Sigmoid colon (tissue), 7 donors: Measurements from ENCODE around the gene PLEKHG4B. TPM values are rescaled to one million over a fixed set of nuclear protein-coding genes. Genes with fewer than 3 reads are reported as not detected.
"Not testable (repeated sequence)": the region's sequence is repeated elsewhere in the genome, so short reads cannot be mapped to it uniquely, and the experiment has no call there.

Experiments used
- DNase-seq: peaks from one replicate; pipeline ENCODE4 v3.0.0-alpha.2; 2019
- H3K27ac ChIP-seq, 4 donors: fragments of 200-600 bp; sonication (generic); one replicate each; pipeline ENCODE4 v1.5.1; 2016 to 2019; ENCODE audit warnings: mild to moderate bottlenecking in 1 of 4
- H3K27me3 ChIP-seq, 3 donors: fragments of 200-600 bp; sonication (generic); one replicate each; pipeline ENCODE4 v1.5.1; 2019; ENCODE audit warnings: mild to moderate bottlenecking in 1 of 3
- H3K36me3 ChIP-seq, 4 donors: fragments of 200-600 bp; sonication (generic); one replicate each; pipeline ENCODE4 v1.5.1; 2016 to 2019
- H3K4me1 ChIP-seq, 4 donors: fragments of 200-600 bp; sonication (generic); one replicate each; pipeline ENCODE4 v1.5.1; 2017 to 2019
- H3K4me3 ChIP-seq, 4 donors: fragments of 200-600 bp; sonication (generic); one replicate each; pipeline ENCODE4 v1.5.1; 2017 to 2019; ENCODE audit warnings: mild to moderate bottlenecking in 2 of 4, moderate library complexity in 1 of 4
- H3K9me3 ChIP-seq, 4 donors: fragments of 200-600 bp in 3 of 4; sonication (generic) in 3 of 4; one replicate each; pipeline versions ENCODE4 v1.5.1 to v1.6.1; 2013 to 2019
- EP300 ChIP-seq, 4 donors: sonication (generic); formaldehyde crosslinking; IDR thresholded peaks; one replicate each; pipeline ENCODE4 v1.6.1; 2017; ENCODE audit warnings: antibody characterized with exemption in 4 of 4
- POLR2A ChIP-seq, 2 donors: fragments of 450-650 bp; IDR thresholded peaks; one replicate each; pipeline ENCODE4 v1.6.1; 2016; ENCODE audit warnings: antibody characterized with exemption in 2 of 2, mild to moderate bottlenecking in 2 of 2, moderate library complexity in 2 of 2
- POLR2AphosphoS5 ChIP-seq, 4 donors: sonication (generic); formaldehyde crosslinking; IDR thresholded peaks; one replicate each; pipeline ENCODE4 v1.6.1; 2017; ENCODE audit warnings: antibody characterized with exemption in 4 of 4
- WGBS, 2 donors: extraction: QIAGEN DNeasy Blood & Tissue Kit; methylation state at CpG; one replicate each; pipeline ENCODE4 v1.1.7; 2013; 5-methylcytosine and 5-hydroxymethylcytosine counted together
- intact Hi-C: fragments of 100-400 bp; cut with DNase I; formaldehyde crosslinking; loops from one replicate; pipeline ENCODE4 v1.15.1; 2023
- polyA plus RNA-seq, 3 donors: library from polyadenylated mRNA; stranded (reverse); fragments of 200-250 nt; gene quantifications; one replicate each; pipeline ENCODE4 v1.2.3, GENCODE V29; 2013
- total RNA-seq, 4 donors: library from RNA; depleted of rRNA; stranded (reverse); fragments of >200 nt; gene quantifications; one replicate each; pipeline ENCODE4 v1.1.0, GENCODE V29; 2016
- TF ChIP-seq, protein P1 (sequence below), 4 experiments: fragments of 450-650 bp in 3 of 4; fragments of 200-600 bp in 1 of 4; IDR thresholded peaks; one replicate each; pipeline ENCODE4 v1.5.1; 2016 to 2019; ENCODE audit warnings: antibody characterized with exemption in 4 of 4, mild to moderate bottlenecking in 3 of 4, moderate library complexity in 2 of 4
- donor health status: healthy with polysubstance abuse.
- donor health status: Bipolar disorder and iron deficiency.
- donor health status: healthy.

The PLEKHG4B gene
- total and polyA plus RNA-seq, 7 donors = 0.04 to 1.9 (median 0.36) TPM; not detected in 2

DNA sequence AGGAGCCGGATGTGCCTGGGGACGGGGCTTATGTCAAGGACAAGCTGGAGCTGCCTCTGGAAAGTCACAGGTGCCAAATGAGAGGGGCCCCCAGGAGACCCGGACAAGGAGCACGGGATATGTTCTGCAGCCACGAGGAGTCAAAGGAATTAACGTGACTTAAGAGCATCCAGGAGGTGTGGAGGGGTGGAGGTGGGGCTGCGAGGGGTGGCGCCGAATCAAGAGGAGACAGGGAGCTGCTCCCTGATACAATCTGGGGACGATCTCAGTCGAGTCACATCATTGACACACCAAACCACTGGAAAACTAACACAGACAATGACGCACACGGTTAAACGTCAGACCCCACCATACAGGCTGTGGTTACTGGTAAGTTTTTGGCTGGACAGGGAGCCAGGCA is 115.6 kb downstream of the PLEKHG4B start:
- H3K27me3 ChIP-seq = no peaks in the 10 kb centered on the region
- TF ChIP-seq POLR2AphosphoS5 (IDR thresholded peaks at IDR 0.05) = no peak
- TF ChIP-seq, protein P1, sequence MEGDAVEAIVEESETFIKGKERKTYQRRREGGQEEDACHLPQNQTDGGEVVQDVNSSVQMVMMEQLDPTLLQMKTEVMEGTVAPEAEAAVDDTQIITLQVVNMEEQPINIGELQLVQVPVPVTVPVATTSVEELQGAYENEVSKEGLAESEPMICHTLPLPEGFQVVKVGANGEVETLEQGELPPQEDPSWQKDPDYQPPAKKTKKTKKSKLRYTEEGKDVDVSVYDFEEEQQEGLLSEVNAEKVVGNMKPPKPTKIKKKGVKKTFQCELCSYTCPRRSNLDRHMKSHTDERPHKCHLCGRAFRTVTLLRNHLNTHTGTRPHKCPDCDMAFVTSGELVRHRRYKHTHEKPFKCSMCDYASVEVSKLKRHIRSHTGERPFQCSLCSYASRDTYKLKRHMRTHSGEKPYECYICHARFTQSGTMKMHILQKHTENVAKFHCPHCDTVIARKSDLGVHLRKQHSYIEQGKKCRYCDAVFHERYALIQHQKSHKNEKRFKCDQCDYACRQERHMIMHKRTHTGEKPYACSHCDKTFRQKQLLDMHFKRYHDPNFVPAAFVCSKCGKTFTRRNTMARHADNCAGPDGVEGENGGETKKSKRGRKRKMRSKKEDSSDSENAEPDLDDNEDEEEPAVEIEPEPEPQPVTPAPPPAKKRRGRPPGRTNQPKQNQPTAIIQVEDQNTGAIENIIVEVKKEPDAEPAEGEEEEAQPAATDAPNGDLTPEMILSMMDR (IDR thresholded peaks at IDR 0.05) = no peak
- TF ChIP-seq EP300 (IDR thresholded peaks at IDR 0.05) = no peak
- no peak for TF ChIP-seq POLR2A (IDR thresholded peaks at IDR 0.05)
- H3K36me3 ChIP-seq = peaks cover 0 to 29% (median 7%) of the 10 kb centered on the region in 4 donors
- intact Hi-C loops = no loop called here
- no peaks in the 10 kb centered on the region for H3K9me3 ChIP-seq
- no peak overlapping the region for H3K4me3 ChIP-seq
- H3K4me1 ChIP-seq = peaks cover 0 to 15% (median 12%) of the 10 kb centered on the region in 4 donors
- no peak overlapping the region for H3K27ac ChIP-seq
- 80 to 92% methylated on average over 14 of the region's 14 CpGs for WGBS, 2 donors
- DNase-seq = no peak

DNA sequence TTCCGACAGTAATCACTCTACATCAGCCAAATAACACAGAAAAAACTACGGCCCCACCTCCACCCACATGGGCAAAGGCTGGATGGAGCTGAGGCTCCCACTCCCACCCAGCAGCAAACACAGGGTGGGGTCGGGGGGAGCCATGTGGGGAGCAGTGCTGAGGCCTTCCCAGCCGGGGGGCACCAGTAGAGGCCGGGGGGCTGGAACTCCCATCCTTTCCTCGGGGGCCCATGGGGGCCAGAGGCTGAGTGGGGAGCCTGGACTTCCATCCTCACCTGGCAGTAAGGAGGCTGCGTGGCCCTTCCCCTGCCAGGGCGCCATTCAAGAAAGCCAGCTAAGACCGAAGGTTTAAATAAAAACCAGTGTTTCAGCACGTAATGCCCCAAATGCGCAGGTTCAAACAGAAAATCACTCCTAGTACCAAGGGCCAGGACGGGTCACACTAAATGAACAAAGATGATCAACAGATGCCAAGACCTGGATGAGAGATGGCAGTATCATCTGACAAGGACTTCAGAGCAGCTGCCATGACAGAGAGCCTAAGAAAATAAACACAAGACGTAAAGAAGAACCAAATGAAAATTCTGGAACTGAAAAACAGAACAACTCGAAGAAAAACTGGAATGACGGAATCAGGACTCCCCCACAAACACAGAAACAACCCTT is 116.6 kb downstream of the PLEKHG4B start:
- H3K4me1 ChIP-seq = peaks cover 0 to 15% (median 12%) of the 10 kb centered on the region in 4 donors
- WGBS, 2 donors = 91 to 93% methylated on average over 15 of the region's 15 CpGs
- peaks cover 0 to 24% (median 7%) of the 10 kb centered on the region in 4 donors for H3K36me3 ChIP-seq
- no peak overlapping the region for H3K4me3 ChIP-seq
- H3K27ac ChIP-seq = no peak overlapping the region
- no peaks in the 10 kb centered on the region for H3K9me3 ChIP-seq
- intact Hi-C loops = no loop called here
- no peak for DNase-seq
- H3K27me3 ChIP-seq = no peaks in the 10 kb centered on the region
- TF ChIP-seq, protein P1 (IDR thresholded peaks at IDR 0.05) = no peak
- no peak for TF ChIP-seq POLR2A (IDR thresholded peaks at IDR 0.05)
- no peak for TF ChIP-seq EP300 (IDR thresholded peaks at IDR 0.05)
- TF ChIP-seq POLR2AphosphoS5 (IDR thresholded peaks at IDR 0.05) = no peak

DNA sequence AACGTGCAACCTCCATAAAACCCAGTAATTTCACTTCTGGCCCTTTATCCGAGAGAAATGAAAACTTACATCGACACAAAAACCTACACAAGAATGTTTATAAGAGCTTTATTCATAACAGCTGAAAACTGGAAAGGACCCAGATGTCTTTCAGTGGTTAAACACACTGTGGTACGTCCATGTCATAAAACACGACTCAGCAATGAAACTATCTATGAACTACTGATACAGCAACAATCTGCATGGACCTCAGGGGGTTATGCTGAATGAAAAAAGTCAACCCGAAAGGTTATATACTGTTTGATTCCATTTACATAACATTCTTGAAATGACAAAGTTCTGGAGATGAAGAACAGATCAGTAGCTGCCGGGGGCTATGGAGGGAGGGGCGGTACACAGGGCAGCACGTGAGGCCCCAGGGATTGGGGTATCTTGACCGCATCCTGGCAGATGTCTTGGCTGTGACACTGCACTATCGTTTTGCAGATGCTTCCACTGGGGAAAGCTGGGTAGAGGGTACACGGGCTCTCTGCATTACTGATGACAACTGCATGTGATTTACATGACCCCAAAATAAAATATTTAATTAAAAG is 121.9 kb downstream of the PLEKHG4B start:
- 87 to 93% methylated on average over 12 of the region's 12 CpGs for WGBS, 2 donors
- TF ChIP-seq EP300 (IDR thresholded peaks at IDR 0.05) (no peak), POLR2A (IDR thresholded peaks at IDR 0.05) (no peak), POLR2AphosphoS5 (IDR thresholded peaks at IDR 0.05) (no peak)
- TF ChIP-seq, protein P1 (IDR thresholded peaks at IDR 0.05) = no peak
- Histone ChIP-seq H3K36me3 (peaks cover 0 to 8% (median 0%) of the 10 kb centered on the region in 4 donors), H3K27ac (no peak overlapping the region), H3K9me3 (no peaks in the 10 kb centered on the region), H3K27me3 (no peaks in the 10 kb centered on the region), H3K4me3 (no peak overlapping the region), H3K4me1 (peaks cover 0 to 16% (median 9%) of the 10 kb centered on the region in 4 donors)
- no peak for DNase-seq
- intact Hi-C loops = no loop called here

DNA sequence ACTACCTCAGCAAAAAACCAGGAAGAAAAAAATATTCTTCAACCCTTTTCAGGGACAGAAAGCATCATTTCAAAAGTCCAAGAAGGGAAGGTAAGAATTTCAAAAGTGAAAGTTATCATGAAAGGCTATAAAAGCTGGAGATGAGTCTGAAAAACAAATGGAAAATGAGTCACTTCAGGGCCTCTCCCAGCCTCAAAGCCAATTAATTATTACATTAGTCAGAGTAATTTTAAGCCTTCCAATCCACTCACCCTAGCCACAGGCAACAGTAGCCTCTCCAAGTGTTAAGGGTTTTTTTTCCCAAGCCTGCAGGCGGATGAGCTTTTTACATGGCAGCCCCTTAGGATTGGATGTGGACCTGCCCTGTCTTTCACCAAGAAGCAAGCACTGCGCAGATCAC is 123.3 kb downstream of the PLEKHG4B start:
- 82 to 88% methylated on average over 2 of the region's 2 CpGs for WGBS, 2 donors
- H3K4me3 ChIP-seq, H3K36me3 ChIP-seq, H3K9me3 ChIP-seq, H3K27ac ChIP-seq, H3K27me3 ChIP-seq, DNase-seq, intact Hi-C loops: not testable (repeated sequence)
- H3K4me1 ChIP-seq = peaks cover 0 to 28% (median 22%) of the 10 kb centered on the region in 4 donors

DNA sequence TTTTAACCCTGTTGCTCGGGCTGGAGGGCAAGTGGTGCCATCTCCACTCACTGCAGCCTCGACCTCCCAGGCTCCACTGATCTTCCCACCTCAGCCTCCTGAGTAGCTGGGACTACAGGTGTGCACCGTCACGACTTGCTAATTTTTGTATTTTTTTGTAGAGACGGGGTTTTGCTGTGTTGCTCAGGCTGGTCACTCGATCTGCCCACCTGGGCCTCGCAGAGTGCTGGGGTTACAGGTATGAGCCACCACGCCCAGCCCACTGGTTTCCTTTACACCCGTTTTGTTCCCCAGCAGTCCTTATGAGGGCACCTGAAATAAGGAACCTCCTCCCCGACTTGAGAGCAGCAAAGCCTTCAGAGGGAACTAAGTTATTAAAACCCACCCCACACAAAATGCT is 124.1 kb downstream of the PLEKHG4B start:
- DNase-seq, intact Hi-C loops, H3K9me3 ChIP-seq, H3K27ac ChIP-seq, H3K4me3 ChIP-seq, H3K27me3 ChIP-seq, H3K36me3 ChIP-seq: not testable (repeated sequence)
- H3K4me1 ChIP-seq = peaks cover 0 to 36% (median 29%) of the 10 kb centered on the region in 4 donors
- WGBS, 2 donors = 86 to 88% methylated on average over 9 of the region's 10 CpGs
